Pancreas (tissue), 10 donors: ENCODE results near the gene TFDP2. TPM values are rescaled to one million over a fixed set of nuclear protein-coding genes. Genes with fewer than 3 reads are reported as not detected.

Experiments
- ATAC-seq, 4 donors: fragments of 200-7000 bp; cut with Tn5 transposase; one replicate each; pipeline versions ENCODE4 v1.8.0 to v1.9.1; 2020; ENCODE audit warnings: mild to moderate bottlenecking in 4 of 4, moderate library complexity in 4 of 4
- DNase-seq, 6 donors: peaks; one replicate each; pipeline ENCODE4 v3.0.0-alpha.2; 2020
- FAIRE-seq: peaks from 2 replicates; lab custom pipeline; 2012; peaks lifted over from hg19 to GRCh38; lab: Jason Lieb, UNC
- H3K27ac ChIP-seq, 4 donors: fragments of 200-600 bp; sonication (generic); 1 replicate in 3 of 4; 2 replicates in 1 of 4; pipeline versions ENCODE4 v1.5.0 to v1.8.0; 2020
- H3K27me3 ChIP-seq, 4 donors: fragments of 200-600 bp; one replicate each; pipeline ENCODE4 v1.8.0; 2021
- H3K36me3 ChIP-seq, 3 donors: fragments of 200-600 bp; sonication (generic) in 1 of 3; one replicate each; pipeline versions ENCODE4 v1.5.0 to v1.8.0; 2020 to 2021
- H3K4me1 ChIP-seq, 3 donors: fragments of 200-600 bp; one replicate each; pipeline ENCODE4 v1.8.0; 2021
- H3K4me3 ChIP-seq, 4 donors: fragments of 200-600 bp; sonication (generic) in 2 of 4; one replicate each; pipeline versions ENCODE4 v1.5.0 to v1.8.0; 2020 to 2021
- H3K9me3 ChIP-seq, 4 donors: fragments of 200-600 bp; one replicate each; pipeline ENCODE4 v1.8.0; 2021
- CTCF ChIP-seq, 4 donors: fragments of 200-600 bp; sonication (generic) in 3 of 4; IDR thresholded peaks; one replicate each; pipeline versions ENCODE4 v1.5.0 to v1.8.0; 2021; ENCODE audit warnings: antibody characterized with exemption in 4 of 4
- WGBS, 2 donors: extraction: QIAGEN DNeasy Blood & Tissue Kit; methylation state at CpG; one replicate each; pipeline ENCODE4 v1.1.7; 2013; 5-methylcytosine and 5-hydroxymethylcytosine counted together
- intact Hi-C, 3 donors: fragments of 100-400 bp; cut with DNase I; formaldehyde crosslinking; loops; one replicate each; pipeline versions ENCODE4 v1.11.1 to v1.14.2; 2022
- polyA plus RNA-seq, 2 donors: library from polyadenylated mRNA; stranded (reverse); fragments of 200-250 nt; gene quantifications; one replicate each; pipeline ENCODE4 v1.2.3, GENCODE V29; 2013
- total RNA-seq, 6 donors: library from RNA; stranded (reverse); fragmentation: NEBNext Ultra II Directional in 4 of 6; extraction: Animal tissue kit (Norgen Biotek cat#: 25700) in 4 of 6; gene quantifications; one replicate each; pipeline versions ENCODE4 v1.2.1 to v1.2.4, GENCODE V29; 2021 to 2023
- donor health status: healthy with polysubstance abuse.
- donor health status: DM: no; HTN: no; CAD: no; lungs with moderate emphysema.
- donor health status: DM: no; HTN: no; CAD: no.
- donor health status: control.
- donor health status: control.
- donor health status: Bipolar disorder and iron deficiency.
- donor health status: DM: yes; HTN: yes; CAD: no.
- donor health status: DM: no; HTN: no; CAD: no.
- donor health status: DM: no; HTN: no; CAD: no.
- donor health status: DM: yes; HTN: yes; CAD: no.

The TFDP2 gene
- total and polyA plus RNA-seq, 8 donors: 4.6 to 25.7 (median 16.8) TPM

DNA sequence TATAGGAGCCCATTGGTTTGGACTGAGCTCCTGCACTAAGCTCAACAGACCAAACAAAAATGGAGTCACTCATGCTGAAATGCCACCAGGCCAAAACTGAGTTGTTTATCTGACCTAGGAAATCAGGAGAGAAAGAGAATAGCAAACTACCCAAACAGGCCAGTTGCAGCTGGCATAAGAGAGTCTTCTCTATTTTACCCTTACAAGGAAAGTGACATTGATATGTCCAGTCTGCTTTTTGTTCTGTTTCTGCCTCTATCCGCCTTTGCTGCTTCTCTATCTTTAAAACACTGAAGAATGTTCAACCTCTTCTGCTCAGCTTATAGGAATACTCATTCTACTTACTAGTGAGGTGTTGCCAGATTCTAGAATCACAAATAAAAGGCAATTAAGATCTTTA, 177.8 kb downstream of the TFDP2 start:
- no peaks in the 10 kb centered on the region for H3K9me3 ChIP-seq
- intact Hi-C loops: no loop called here
- H3K36me3 ChIP-seq: no peaks in the 10 kb centered on the region
- TF ChIP-seq CTCF (IDR thresholded peaks at IDR 0.05): no peak
- FAIRE-seq: no peak
- WGBS, 2 donors: 92 to 97% methylated on average over 1 of the region's 1 CpG
- H3K27me3 ChIP-seq: no peaks in the 10 kb centered on the region
- no peak overlapping the region for H3K27ac ChIP-seq
- no peak for ATAC-seq
- no peaks in the 10 kb centered on the region for H3K4me1 ChIP-seq
- DNase-seq: no peak
- no peak overlapping the region for H3K4me3 ChIP-seq

GRCh38 chr3:141969711-141970110, 179.6 kb downstream of the TFDP2 start:
- no peak for ATAC-seq
- H3K27me3 ChIP-seq: no peaks in the 10 kb centered on the region
- no peaks in the 10 kb centered on the region for H3K4me1 ChIP-seq
- no peaks in the 10 kb centered on the region for H3K9me3 ChIP-seq
- no peak for FAIRE-seq
- no peak overlapping the region for H3K4me3 ChIP-seq
- TF ChIP-seq CTCF (IDR thresholded peaks at IDR 0.05): no peak
- H3K36me3 ChIP-seq: no peaks in the 10 kb centered on the region
- H3K27ac ChIP-seq: no peak overlapping the region
- 84 to 87% methylated on average over 6 of the region's 6 CpGs for WGBS, 2 donors
- intact Hi-C loops: loop anchor here in 1 of 3 donors (10.0 kb wide), 1 partner anchor 305 kb away; no protein-coding TSS in a partner anchor
- no peak for DNase-seq

- no peaks in the 10 kb centered on the region for H3K36me3 ChIP-seq
- no peak for FAIRE-seq
- no peaks in the 10 kb centered on the region for H3K4me1 ChIP-seq
- intact Hi-C loops: loop anchor here in 1 of 3 donors (10.0 kb wide), 1 partner anchor 309 kb away; no protein-coding TSS in a partner anchor
- no peaks in the 10 kb centered on the region for H3K9me3 ChIP-seq
- no peak for ATAC-seq
- no peak for DNase-seq
- no peak for TF ChIP-seq CTCF (IDR thresholded peaks at IDR 0.05)
- no peak overlapping the region for H3K4me3 ChIP-seq
- no peaks in the 10 kb centered on the region for H3K27me3 ChIP-seq
- WGBS, 2 donors: 61 to 65% methylated on average over 1 of the region's 1 CpG
- H3K27ac ChIP-seq: no peak overlapping the region
These were observed 183.9 kb downstream of the TFDP2 start for GRCh38 chr3:141965471-141965870.

DNA sequence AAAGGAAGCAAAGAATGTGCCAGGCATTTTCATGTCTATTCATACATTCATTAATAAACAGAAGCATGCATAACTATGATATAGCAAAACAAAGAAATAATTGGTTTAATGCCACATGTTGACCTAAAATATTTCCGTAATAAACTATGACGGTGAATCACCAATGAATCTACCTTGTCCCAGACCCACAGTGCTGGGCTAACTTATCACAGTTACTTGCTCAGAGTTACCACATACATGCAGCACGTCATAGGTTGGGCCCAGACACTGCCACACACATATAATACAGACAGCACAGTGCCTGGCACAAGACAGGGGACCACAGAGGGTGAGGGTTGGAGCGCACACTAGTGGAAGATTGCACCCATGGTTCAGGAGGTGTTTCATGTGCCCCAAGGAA, 186.0 kb downstream of the TFDP2 start:
- no peak overlapping the region for H3K27ac ChIP-seq
- DNase-seq (no peak), FAIRE-seq (no peak), ATAC-seq (no peak)
- no peaks in the 10 kb centered on the region for H3K9me3 ChIP-seq
- H3K27me3 ChIP-seq: no peaks in the 10 kb centered on the region
- intact Hi-C loops: loop anchor here in 1 of 3 donors (10.0 kb wide), 1 partner anchor 312 kb away; no protein-coding TSS in a partner anchor
- H3K4me1 ChIP-seq: no peaks in the 10 kb centered on the region
- H3K36me3 ChIP-seq: peaks cover 0 to under 1% (median 0%) of the 10 kb centered on the region in 3 donors
- no peak for TF ChIP-seq CTCF (IDR thresholded peaks at IDR 0.05)
- no peak overlapping the region for H3K4me3 ChIP-seq
- 88 to 92% methylated on average over 4 of the region's 4 CpGs for WGBS, 2 donors

GRCh38 chr3:141960731-141961130, 188.6 kb downstream of the TFDP2 start:
- no peak for TF ChIP-seq CTCF (IDR thresholded peaks at IDR 0.05)
- H3K4me1 ChIP-seq: no peaks in the 10 kb centered on the region
- no peak overlapping the region for H3K4me3 ChIP-seq
- H3K27me3 ChIP-seq: no peaks in the 10 kb centered on the region
- ATAC-seq (peak in 2 of 4 donors; percentile 36 to 47), FAIRE-seq (no peak), DNase-seq (no peak)
- WGBS, 2 donors: 86 to 89% methylated on average over 3 of the region's 3 CpGs
- peaks cover 0 to 4% (median 0%) of the 10 kb centered on the region in 3 donors for H3K36me3 ChIP-seq
- H3K27ac ChIP-seq: no peak overlapping the region
- no peaks in the 10 kb centered on the region for H3K9me3 ChIP-seq
- intact Hi-C loops: loop anchor here in 1 of 3 donors (10.0 kb wide), 1 partner anchor 314 kb away; no protein-coding TSS in a partner anchor
